ENCODE results near the gene VWA7.
A peak's percentile ranks its signal among the peaks of the same experiment; 100 is the strongest.
"Not testable (repeated sequence)": the region's sequence is repeated elsewhere in the genome, so short reads cannot be mapped to it uniquely, and the experiment has no call there.

Gene VWA7

GRCh38 chr6:31776989-31777666, at the start of gene VWA7:
VWA7 (minus strand) TSS chr6:31777328; CDS start chr6:31776779, 549 bp downstream.
- peaks cover 15% of the 10 kb centered on the region for H3K36me3 ChIP-seq (ENCODE audit: control insufficient read depth, insufficient read depth, low read length)
- no peaks in the 10 kb centered on the region for H3K4me1 ChIP-seq (ENCODE audit: control insufficient read depth, insufficient read depth, low read length)
- no peaks in the 10 kb centered on the region for H3K27me3 ChIP-seq (ENCODE audit: control insufficient read depth, insufficient read depth, low read length)
- no peak within 1 kb of the TSS for H3K4me3 ChIP-seq (ENCODE audit: low read length)
- no peak within 1 kb of the TSS for H3K27ac ChIP-seq (ENCODE audit: low read depth, low read length)
- H3K9ac ChIP-seq (ENCODE audit: low read length), result no peak within 1 kb of the TSS

- peak overlapping the region; percentile 99 for H3K27ac ChIP-seq (ENCODE audit: low read depth, low read length)
- H3K27me3 ChIP-seq (ENCODE audit: control insufficient read depth, insufficient read depth, low read length), result no peaks in the 10 kb centered on the region
- peak overlapping the region; percentile 50 for H3K9ac ChIP-seq (ENCODE audit: low read length)
- H3K36me3 ChIP-seq (ENCODE audit: control insufficient read depth, insufficient read depth, low read length), result no peaks in the 10 kb centered on the region
- peaks cover 17% of the 10 kb centered on the region for H3K4me1 ChIP-seq (ENCODE audit: control insufficient read depth, insufficient read depth, low read length)
- peak overlapping the region; percentile 86 for H3K4me3 ChIP-seq (ENCODE audit: low read length)
Measured at GRCh38 chr6:31826793-31827285, 49.7 kb upstream of the VWA7 start.

GRCh38 chr6:31825553-31825952, 48.4 kb upstream of the VWA7 start:
- Histone ChIP-seq H3K9ac (ENCODE audit: low read length) (no peak overlapping the region), H3K27ac (ENCODE audit: low read depth, low read length) (peak overlapping the region; percentile 99), H3K4me3 (ENCODE audit: low read length) (no peak overlapping the region), H3K4me1 (ENCODE audit: control insufficient read depth, insufficient read depth, low read length) (peaks cover 12% of the 10 kb centered on the region), H3K27me3 (ENCODE audit: control insufficient read depth, insufficient read depth, low read length) (no peaks in the 10 kb centered on the region), H3K36me3 (ENCODE audit: control insufficient read depth, insufficient read depth, low read length) (no peaks in the 10 kb centered on the region)

GRCh38 chr6:31823592-31824196, 46.6 kb upstream of the VWA7 start:
- not testable (repeated sequence) for H3K9ac ChIP-seq (ENCODE audit: low read length); H3K27ac ChIP-seq (ENCODE audit: low read depth, low read length); H3K27me3 ChIP-seq (ENCODE audit: control insufficient read depth, insufficient read depth, low read length); H3K4me3 ChIP-seq (ENCODE audit: low read length); H3K36me3 ChIP-seq (ENCODE audit: control insufficient read depth, insufficient read depth, low read length)
- H3K4me1 ChIP-seq (ENCODE audit: control insufficient read depth, insufficient read depth, low read length), result peaks cover 12% of the 10 kb centered on the region

GRCh38 chr6:31822036-31822821, 45.1 kb upstream of the VWA7 start:
- Histone ChIP-seq H3K4me1 (ENCODE audit: control insufficient read depth, insufficient read depth, low read length) (peaks cover 15% of the 10 kb centered on the region), H3K36me3 (ENCODE audit: control insufficient read depth, insufficient read depth, low read length) (no peaks in the 10 kb centered on the region), H3K9ac (ENCODE audit: low read length) (peak overlapping the region; percentile 50), H3K4me3 (ENCODE audit: low read length) (peak overlapping the region; percentile 82), H3K27me3 (ENCODE audit: control insufficient read depth, insufficient read depth, low read length) (no peaks in the 10 kb centered on the region), H3K27ac (ENCODE audit: low read depth, low read length) (peak overlapping the region; percentile 98)

GRCh38 chr6:31821301-31822035, 44.3 kb upstream of the VWA7 start:
- Histone ChIP-seq H3K27ac (ENCODE audit: low read depth, low read length) (peak overlapping the region; percentile 98), H3K4me1 (ENCODE audit: control insufficient read depth, insufficient read depth, low read length) (peaks cover 15% of the 10 kb centered on the region), H3K9ac (ENCODE audit: low read length) (peak overlapping the region; percentile 70), H3K27me3 (ENCODE audit: control insufficient read depth, insufficient read depth, low read length) (no peaks in the 10 kb centered on the region), H3K36me3 (ENCODE audit: control insufficient read depth, insufficient read depth, low read length) (no peaks in the 10 kb centered on the region), H3K4me3 (ENCODE audit: low read length) (peak overlapping the region; percentile 82)

- peaks cover 13% of the 10 kb centered on the region for H3K4me1 ChIP-seq (ENCODE audit: control insufficient read depth, insufficient read depth, low read length)
- H3K27me3 ChIP-seq (ENCODE audit: control insufficient read depth, insufficient read depth, low read length); H3K27ac ChIP-seq (ENCODE audit: low read depth, low read length); H3K36me3 ChIP-seq (ENCODE audit: control insufficient read depth, insufficient read depth, low read length); H3K9ac ChIP-seq (ENCODE audit: low read length): not testable (repeated sequence)
- H3K4me3 ChIP-seq (ENCODE audit: low read length), result peak overlapping the region; percentile 8
Measured at GRCh38 chr6:31820399-31820798, 43.3 kb upstream of the VWA7 start.

- H3K4me3 ChIP-seq (ENCODE audit: low read length), result no peak overlapping the region
- no peaks in the 10 kb centered on the region for H3K27me3 ChIP-seq (ENCODE audit: control insufficient read depth, insufficient read depth, low read length)
- H3K36me3 ChIP-seq (ENCODE audit: control insufficient read depth, insufficient read depth, low read length), result no peaks in the 10 kb centered on the region
- H3K27ac ChIP-seq (ENCODE audit: low read depth, low read length), result peak overlapping the region; percentile 50
- peaks cover 13% of the 10 kb centered on the region for H3K4me1 ChIP-seq (ENCODE audit: control insufficient read depth, insufficient read depth, low read length)
- H3K9ac ChIP-seq (ENCODE audit: low read length), result no peak overlapping the region
Measured at GRCh38 chr6:31819871-31820299, 42.8 kb upstream of the VWA7 start.

GRCh38 chr6:31817929-31818511, 40.9 kb upstream of the VWA7 start:
- Histone ChIP-seq H3K4me1 (ENCODE audit: control insufficient read depth, insufficient read depth, low read length) (peaks cover 14% of the 10 kb centered on the region), H3K27ac (ENCODE audit: low read depth, low read length) (peak overlapping the region; percentile 52), H3K4me3 (ENCODE audit: low read length) (peak overlapping the region; percentile 59)
- not testable (repeated sequence) for H3K9ac ChIP-seq (ENCODE audit: low read length); H3K36me3 ChIP-seq (ENCODE audit: control insufficient read depth, insufficient read depth, low read length); H3K27me3 ChIP-seq (ENCODE audit: control insufficient read depth, insufficient read depth, low read length)

GRCh38 chr6:31817133-31817928, 40.2 kb upstream of the VWA7 start:
- Histone ChIP-seq H3K4me3 (ENCODE audit: low read length) (peak overlapping the region; percentile 59), H3K27ac (ENCODE audit: low read depth, low read length) (peak overlapping the region; percentile 52)
- H3K4me1 ChIP-seq (ENCODE audit: control insufficient read depth, insufficient read depth, low read length); H3K9ac ChIP-seq (ENCODE audit: low read length); H3K27me3 ChIP-seq (ENCODE audit: control insufficient read depth, insufficient read depth, low read length); H3K36me3 ChIP-seq (ENCODE audit: control insufficient read depth, insufficient read depth, low read length): not testable (repeated sequence)
